Measurements from ENCODE around the gene EPS15.

- TF ChIP-seq CTCF (conservative IDR thresholded peaks at IDR 0.05; ENCODE audit: low read depth in 2 of 2) (no peak), EZH2phosphoT487 (IDR thresholded peaks at IDR 0.05; ENCODE audit: unreplicated experiment) (no peak), POLR2AphosphoS5 (IDR thresholded peaks at IDR 0.05; ENCODE audit: low read depth) (no peak), ZNF114 (CRISPR knock-in tag; IDR thresholded peaks at IDR 0.05) (no peak), ETS1 (IDR thresholded peaks at IDR 0.05) (no peak), JUNB (IDR thresholded peaks at IDR 0.05; ENCODE audit: unreplicated experiment) (no peak), NANOG (IDR thresholded peaks at IDR 0.05; ENCODE audit: borderline replicate concordance) (no peak), EZH2 (IDR thresholded peaks at IDR 0.05; ENCODE audit: low read depth, unreplicated experiment) (no peak), CREB1 (CRISPR knock-in tag; IDR thresholded peaks at IDR 0.05; ENCODE audit: low read depth) (no peak), REST (IDR thresholded peaks at IDR 0.05; ENCODE audit: unreplicated experiment) (no peak)
These were observed 133.3 kb downstream of the EPS15 start for GRCh38 chr1:51385776-51386175.
